Skeletal muscle cell (primary cell): ENCODE results near the gene CLMN.
"Not testable (repeated sequence)": the region's sequence is repeated elsewhere in the genome, so short reads cannot be mapped to it uniquely, and the experiment has no call there.

Source experiments
- DNase-seq: peaks from one replicate; pipeline ENCODE4 v3.0.0-alpha.2; 2010; ENCODE audit warnings: low read depth
- H3K4me3 ChIP-seq: 2 replicates; pipeline ENCODE4 v1.5.1; 2011; ENCODE audit warnings: low read depth, mild to moderate bottlenecking, control low read depth, low read length, moderate library complexity

The CLMN gene

GRCh38 chr14:95215094-95215725 lies 104.5 kb downstream of the CLMN start:
- H3K4me3 ChIP-seq, result no peak overlapping the region
- no peak for DNase-seq

GRCh38 chr14:95213774-95214173 lies 105.9 kb downstream of the CLMN start:
- no peak for DNase-seq

GRCh38 chr14:95211721-95212504 lies 107.8 kb downstream of the CLMN start:
- DNase-seq, result no peak
- H3K4me3 ChIP-seq, result no peak overlapping the region

More at GRCh38 chr14:95213774-95214173, 105.9 kb downstream of the CLMN start:
- no peak overlapping the region for H3K4me3 ChIP-seq

GRCh38 chr14:95210699-95211098 lies 109.0 kb downstream of the CLMN start:
- no peak overlapping the region for H3K4me3 ChIP-seq
- DNase-seq, result no peak

GRCh38 chr14:95208598-95208997 lies 111.1 kb downstream of the CLMN start:
- H3K4me3 ChIP-seq, result no peak overlapping the region

GRCh38 chr14:95207475-95208233 lies 112.1 kb downstream of the CLMN start:
- no peak overlapping the region for H3K4me3 ChIP-seq
- DNase-seq, result no peak

More at GRCh38 chr14:95208598-95208997, 111.1 kb downstream of the CLMN start:
- DNase-seq, result no peak

- no peak for DNase-seq
- H3K4me3 ChIP-seq, result no peak overlapping the region
Measured at GRCh38 chr14:95206534-95206933, 113.2 kb downstream of the CLMN start.

GRCh38 chr14:95204705-95205104 lies 115.0 kb downstream of the CLMN start:
- DNase-seq, result no peak
- no peak overlapping the region for H3K4me3 ChIP-seq

- H3K4me3 ChIP-seq, DNase-seq: not testable (repeated sequence)
Measured at GRCh38 chr14:95201745-95202144, 118.0 kb downstream of the CLMN start.

- DNase-seq, result no peak
- H3K4me3 ChIP-seq, result no peak overlapping the region
Measured at GRCh38 chr14:95200404-95200803, 119.3 kb downstream of the CLMN start.

- no peak for DNase-seq
- no peak overlapping the region for H3K4me3 ChIP-seq
Measured at GRCh38 chr14:95199298-95199983, 120.3 kb downstream of the CLMN start.

- no peak overlapping the region for H3K4me3 ChIP-seq
- DNase-seq, result no peak
Measured at GRCh38 chr14:95198320-95198719, 121.4 kb downstream of the CLMN start.

- DNase-seq, result no peak
- H3K4me3 ChIP-seq, result no peak overlapping the region
Measured at GRCh38 chr14:95197551-95197950, 122.2 kb downstream of the CLMN start.

- DNase-seq, result no peak
- no peak overlapping the region for H3K4me3 ChIP-seq
Measured at GRCh38 chr14:95196826-95197545, 122.7 kb downstream of the CLMN start.

- DNase-seq, result no peak
- no peak overlapping the region for H3K4me3 ChIP-seq
Measured at GRCh38 chr14:95196268-95196667, 123.4 kb downstream of the CLMN start.

- DNase-seq, result no peak
- no peak overlapping the region for H3K4me3 ChIP-seq
Measured at GRCh38 chr14:95195031-95195430, 124.7 kb downstream of the CLMN start.

GRCh38 chr14:95193081-95193480 lies 126.6 kb downstream of the CLMN start:
- H3K4me3 ChIP-seq, result no peak overlapping the region
- DNase-seq, result no peak

GRCh38 chr14:95192311-95192710 lies 127.4 kb downstream of the CLMN start:
- no peak overlapping the region for H3K4me3 ChIP-seq
- DNase-seq, result no peak
